ENCODE measurements around the gene PLAC9. TPM values are rescaled to one million over a fixed set of nuclear protein-coding genes. Genes with fewer than 3 reads are reported as not detected.

PLAC9 gene
- total RNA-seq, 5 donors from 2014 or later (not counting 1 experiment from before 2014, with no cell fraction given): not detected

DNA sequence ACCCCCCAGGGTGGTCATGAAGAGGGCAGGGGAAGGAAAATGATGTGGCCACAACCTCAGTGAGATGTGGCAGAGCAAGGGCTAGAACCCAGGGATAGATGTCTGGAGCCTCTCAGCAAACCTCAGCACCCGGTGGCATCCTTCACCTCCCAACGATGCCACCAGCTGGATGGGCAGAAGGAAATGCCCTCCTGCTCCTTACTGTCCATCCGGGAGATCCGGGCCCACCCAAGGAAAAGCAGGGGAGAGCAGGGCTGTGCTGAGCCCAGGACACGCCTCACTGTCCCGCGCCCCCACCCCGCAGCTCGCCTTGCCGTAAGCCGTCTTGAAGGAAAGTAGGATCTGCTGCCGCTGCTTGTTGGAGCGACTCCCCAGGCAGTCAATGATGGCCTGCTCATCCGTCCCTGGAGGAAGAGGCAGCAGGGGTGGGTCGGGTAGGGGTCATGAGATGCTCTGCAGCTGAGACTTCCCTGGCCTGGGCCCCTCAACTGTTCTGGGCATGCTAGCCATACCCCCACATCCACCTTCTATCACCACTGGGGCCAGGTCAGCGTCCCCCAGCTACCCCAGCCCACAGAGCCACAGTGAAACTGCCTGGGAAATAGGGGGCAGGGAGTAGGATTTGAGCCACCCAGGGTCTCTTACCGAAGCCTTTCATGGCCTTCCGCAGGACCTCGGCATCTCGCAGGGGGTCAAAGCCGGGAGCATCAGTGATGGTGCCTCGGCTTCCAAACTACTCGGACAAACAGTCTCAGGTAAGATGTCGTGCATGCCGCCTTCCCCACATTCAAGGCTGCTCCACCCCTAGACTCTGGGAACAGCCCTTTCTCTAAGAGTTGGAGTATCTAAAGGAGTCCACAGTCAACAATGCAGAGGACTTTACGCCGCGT, 34.3 kb downstream of the PLAC9 start:
- WGBS (ENCODE audit: insufficient coverage): 94% methylated on average over 19 of the region's 28 CpGs
- H3K27me3 Mint-ChIP-seq: no peaks in the 10 kb centered on the region
- CTCF ChIA-PET: no interaction called here
- peaks cover 41% of the 10 kb centered on the region for H3K36me3 Mint-ChIP-seq
- no peak overlapping the region for H3K4me3 ChIP-seq (ENCODE audit: control insufficient read depth in 1 of 2, extremely low read depth in 1 of 2, low read length in 1 of 2)
- POLR2A ChIA-PET: no interaction called here
- no peak overlapping the region for H3K27ac ChIP-seq (ENCODE audit: low read length)
- H3K4me3 Mint-ChIP-seq: no peak overlapping the region
- peaks cover 0 to 11% of the 10 kb centered on the region in 2 experiments for H3K4me1 ChIP-seq (ENCODE audit: control insufficient read depth in 1 of 2, extremely low read depth in 1 of 2, insufficient read depth in 2 of 2, low read length in 2 of 2)
- DNase-seq (no peak), ATAC-seq (replicated peaks in 1 of 4) (no peak)
- peaks cover 6 to 18% (median 10%) of the 10 kb centered on the region in 3 donors for H3K4me1 Mint-ChIP-seq
- H3K27me3 ChIP-seq (replicated peaks in 1 of 2; ENCODE audit: control insufficient read depth in 2 of 2, extremely low read depth in 1 of 2, insufficient read depth in 2 of 2, low read length in 1 of 2): no peaks in the 10 kb centered on the region
- H3K9me3 ChIP-seq: no peaks in the 10 kb centered on the region
- no peaks in the 10 kb centered on the region for H3K9me3 Mint-ChIP-seq
- no peak overlapping the region for H3K27ac Mint-ChIP-seq
- H3K36me3 ChIP-seq (ENCODE audit: control insufficient read depth in 2 of 2, extremely low read depth in 1 of 2, insufficient read depth in 1 of 2, low read length in 1 of 2): peaks cover 22 to 98% of the 10 kb centered on the region in 2 donors

DNA sequence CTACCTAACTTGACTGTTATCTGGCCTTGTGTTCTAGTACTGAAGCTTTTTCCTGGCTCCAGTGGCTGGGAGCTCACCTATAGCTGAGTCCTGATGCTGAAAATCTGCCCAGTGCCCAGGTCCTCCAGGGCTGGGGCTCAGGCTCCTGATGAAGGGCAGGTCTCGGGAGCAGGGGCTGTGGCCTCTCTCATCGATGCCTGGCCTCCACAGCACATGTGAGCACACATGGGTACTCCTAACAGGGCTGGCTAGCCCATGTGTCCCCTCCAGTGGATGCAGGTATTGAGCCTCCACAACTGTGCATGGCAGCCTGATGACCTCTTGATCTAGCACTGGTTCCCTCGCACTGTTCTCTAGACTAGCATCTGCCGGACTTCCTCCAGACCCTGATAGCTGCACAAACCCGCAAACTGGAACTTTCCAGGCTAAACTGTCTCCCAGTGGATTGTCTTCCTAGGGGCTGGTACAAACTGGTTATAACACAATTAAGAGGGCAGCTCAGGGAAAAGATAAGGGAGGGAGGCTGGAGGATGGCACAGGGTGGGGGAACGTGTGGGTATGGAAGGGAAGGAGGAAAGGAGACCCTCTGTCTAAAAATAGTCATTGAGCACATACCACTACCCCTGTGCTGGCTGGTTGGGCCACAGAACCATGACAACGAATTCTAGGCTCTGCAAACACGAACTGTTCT, 35.1 kb downstream of the PLAC9 start:
- peaks cover 0 to 14% of the 10 kb centered on the region in 2 experiments for H3K4me1 ChIP-seq (ENCODE audit: control insufficient read depth in 1 of 2, extremely low read depth in 1 of 2, insufficient read depth in 2 of 2, low read length in 2 of 2)
- ATAC-seq (replicated peaks in 1 of 4): no peak
- H3K4me1 Mint-ChIP-seq: peaks cover 6 to 18% (median 11%) of the 10 kb centered on the region in 3 donors
- no peaks in the 10 kb centered on the region for H3K9me3 Mint-ChIP-seq
- H3K27me3 Mint-ChIP-seq: no peaks in the 10 kb centered on the region
- H3K9me3 ChIP-seq: no peaks in the 10 kb centered on the region
- peaks cover 40% of the 10 kb centered on the region for H3K36me3 Mint-ChIP-seq
- peaks cover 22 to 98% of the 10 kb centered on the region in 2 donors for H3K36me3 ChIP-seq (ENCODE audit: control insufficient read depth in 2 of 2, extremely low read depth in 1 of 2, insufficient read depth in 1 of 2, low read length in 1 of 2)
- no peak overlapping the region for H3K4me3 ChIP-seq (ENCODE audit: control insufficient read depth in 1 of 2, extremely low read depth in 1 of 2, low read length in 1 of 2)
- WGBS (ENCODE audit: insufficient coverage): 94% methylated on average over 7 of the region's 8 CpGs
- H3K27me3 ChIP-seq (replicated peaks in 1 of 2; ENCODE audit: control insufficient read depth in 2 of 2, extremely low read depth in 1 of 2, insufficient read depth in 2 of 2, low read length in 1 of 2): no peaks in the 10 kb centered on the region
- H3K27ac ChIP-seq (ENCODE audit: low read length): no peak overlapping the region
- H3K27ac Mint-ChIP-seq: peak overlapping the region; percentile 1 to 17
- DNase-seq: no peak
- POLR2A ChIA-PET: no interaction called here
- CTCF ChIA-PET: interaction anchor here in 1 of 2 donors (1.2 kb wide), 1 partner anchor 36 kb away, joined by 3 read pairs; no protein-coding TSS in a partner anchor
- no peak overlapping the region for H3K4me3 Mint-ChIP-seq

DNA sequence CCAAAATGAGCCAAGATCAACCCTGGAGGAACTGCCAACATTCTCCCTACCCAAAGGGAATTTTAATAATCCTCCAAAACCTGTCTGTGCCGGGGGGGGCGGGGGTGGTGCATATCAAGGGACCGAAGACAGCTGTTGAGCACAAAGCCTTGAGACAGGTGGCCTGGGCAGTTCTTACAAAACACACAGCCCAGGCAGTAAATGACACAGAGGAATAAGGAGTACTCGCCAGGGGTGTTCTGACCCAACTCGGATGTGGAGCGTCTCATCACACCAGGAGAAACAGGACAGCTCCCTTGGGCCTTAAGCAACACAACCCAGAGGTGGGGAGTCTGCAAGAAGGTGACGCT, 35.6 kb downstream of the PLAC9 start:
- H3K27me3 Mint-ChIP-seq: no peaks in the 10 kb centered on the region
- peak overlapping the region in 1 of 2 donors; percentile 17 for H3K27ac Mint-ChIP-seq
- DNase-seq (no peak), ATAC-seq (replicated peaks in 1 of 4) (no peak)
- H3K27me3 ChIP-seq (replicated peaks in 1 of 2; ENCODE audit: control insufficient read depth in 2 of 2, extremely low read depth in 1 of 2, insufficient read depth in 2 of 2, low read length in 1 of 2): no peaks in the 10 kb centered on the region
- H3K27ac ChIP-seq (ENCODE audit: low read length): no peak overlapping the region
- peaks cover 6 to 18% (median 13%) of the 10 kb centered on the region in 3 donors for H3K4me1 Mint-ChIP-seq
- H3K9me3 ChIP-seq: no peaks in the 10 kb centered on the region
- no peak overlapping the region for H3K4me3 Mint-ChIP-seq
- peaks cover 36% of the 10 kb centered on the region for H3K36me3 Mint-ChIP-seq
- H3K4me3 ChIP-seq (ENCODE audit: control insufficient read depth in 1 of 2, extremely low read depth in 1 of 2, low read length in 1 of 2): no peak overlapping the region
- WGBS (ENCODE audit: insufficient coverage): 100% methylated on average over 5 of the region's 7 CpGs
- POLR2A ChIA-PET: no interaction called here
- H3K9me3 Mint-ChIP-seq: no peaks in the 10 kb centered on the region
- H3K4me1 ChIP-seq (ENCODE audit: control insufficient read depth in 1 of 2, extremely low read depth in 1 of 2, insufficient read depth in 2 of 2, low read length in 2 of 2): peaks cover 0 to 20% of the 10 kb centered on the region in 2 experiments
- peaks cover 21 to 98% of the 10 kb centered on the region in 2 donors for H3K36me3 ChIP-seq (ENCODE audit: control insufficient read depth in 2 of 2, extremely low read depth in 1 of 2, insufficient read depth in 1 of 2, low read length in 1 of 2)
- CTCF ChIA-PET: interaction anchor here in 1 of 2 donors (1.2 kb wide), 1 partner anchor 35 kb away, joined by 3 read pairs; no protein-coding TSS in a partner anchor

DNA sequence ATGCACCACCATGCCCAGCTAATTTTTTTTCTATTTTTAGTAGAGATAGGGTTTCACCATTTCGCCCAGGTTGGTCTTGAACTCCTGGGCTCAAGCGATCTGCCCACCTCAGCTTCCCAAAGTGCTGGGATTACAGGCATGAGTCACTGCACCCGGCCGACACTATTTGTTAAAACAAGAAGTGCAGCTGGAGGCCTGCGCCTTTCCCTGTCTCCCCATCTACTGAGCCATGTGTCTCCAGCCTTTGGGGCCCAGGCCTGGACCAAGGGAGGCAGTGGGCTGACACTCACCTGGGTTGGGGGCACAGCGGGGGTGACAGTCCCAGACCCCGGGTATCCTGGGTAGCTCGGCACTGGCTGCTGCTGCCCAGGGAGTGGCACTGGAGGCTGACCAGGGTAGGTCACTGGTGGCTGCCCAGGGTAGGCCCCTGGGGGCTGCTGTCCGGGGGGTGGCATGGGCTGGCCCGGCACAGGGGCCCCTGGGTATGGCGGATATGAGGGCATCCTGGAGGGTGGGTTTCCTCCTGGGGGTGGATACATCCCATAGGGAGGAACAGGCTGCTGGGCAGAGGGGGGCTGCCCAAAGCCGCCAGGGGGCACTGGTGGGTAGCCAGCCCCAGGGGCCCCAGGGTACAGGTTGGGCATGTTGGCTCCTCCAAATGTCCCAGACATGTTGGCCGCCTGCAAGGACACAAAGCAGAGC, 36.3 kb downstream of the PLAC9 start:
- Histone ChIP-seq H3K4me1 (ENCODE audit: control insufficient read depth in 1 of 2, extremely low read depth in 1 of 2, insufficient read depth in 2 of 2, low read length in 2 of 2) (peaks cover 0 to 27% of the 10 kb centered on the region in 2 experiments), H3K36me3 (ENCODE audit: control insufficient read depth in 2 of 2, extremely low read depth in 1 of 2, insufficient read depth in 1 of 2, low read length in 1 of 2) (peaks cover 20 to 98% of the 10 kb centered on the region in 2 donors), H3K27me3 (replicated peaks in 1 of 2; ENCODE audit: control insufficient read depth in 2 of 2, extremely low read depth in 1 of 2, insufficient read depth in 2 of 2, low read length in 1 of 2) (no peaks in the 10 kb centered on the region), H3K27ac (ENCODE audit: low read length) (no peak overlapping the region), H3K4me3 (ENCODE audit: control insufficient read depth in 1 of 2, extremely low read depth in 1 of 2, low read length in 1 of 2) (no peak overlapping the region), H3K9me3 (no peaks in the 10 kb centered on the region)
- Mint-ChIP-seq H3K36me3 (peaks cover 30% of the 10 kb centered on the region), H3K4me3 (no peak overlapping the region), H3K4me1 (peaks cover 9 to 18% (median 18%) of the 10 kb centered on the region in 3 donors), H3K27me3 (no peaks in the 10 kb centered on the region), H3K27ac (no peak overlapping the region), H3K9me3 (no peaks in the 10 kb centered on the region)
- peak in 10 of 35 experiments; percentile 5 to 46 (median 19) for DNase-seq
- 94% methylated on average over 11 of the region's 13 CpGs for WGBS (ENCODE audit: insufficient coverage)
- ChIA-PET POLR2A (no interaction called here), CTCF (interaction anchor here in 1 of 2 donors (1.2 kb wide), 1 partner anchor 35 kb away, joined by 3 read pairs; no protein-coding TSS in a partner anchor)
- peak in 3 of 4 experiments; percentile 20 to 45 (median 38) for ATAC-seq (replicated peaks in 1 of 4)

DNA sequence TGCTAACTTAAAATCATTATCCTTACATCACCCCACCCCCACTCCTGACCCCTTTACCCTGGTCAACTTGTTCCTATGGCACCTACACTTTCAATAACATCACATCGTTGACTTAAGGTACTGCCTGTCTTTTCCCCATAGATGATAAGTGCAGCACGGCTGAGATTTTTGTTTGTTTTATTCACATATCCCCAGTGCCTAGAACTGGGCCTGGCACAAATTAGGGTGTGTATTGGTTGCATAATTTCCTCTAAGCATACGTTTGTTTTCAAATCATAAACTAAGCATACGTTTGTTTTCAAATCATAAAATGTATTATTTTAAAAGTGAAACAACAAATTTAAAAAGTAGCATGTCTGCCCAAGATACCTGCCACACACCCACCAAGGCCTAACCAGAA, 37.5 kb downstream of the PLAC9 start:
- Mint-ChIP-seq H3K4me1 (peaks cover 9 to 18% (median 18%) of the 10 kb centered on the region in 3 donors), H3K4me3 (no peak overlapping the region), H3K9me3 (no peaks in the 10 kb centered on the region), H3K27ac (peak overlapping the region in 1 of 2 donors; percentile 41), H3K36me3 (peaks cover 24% of the 10 kb centered on the region), H3K27me3 (no peaks in the 10 kb centered on the region)
- no peaks in the 10 kb centered on the region for H3K9me3 ChIP-seq
- ChIA-PET POLR2A (no interaction called here), CTCF (no interaction called here)
- peaks cover 17 to 91% of the 10 kb centered on the region in 2 donors for H3K36me3 ChIP-seq (ENCODE audit: control insufficient read depth in 2 of 2, extremely low read depth in 1 of 2, insufficient read depth in 1 of 2, low read length in 1 of 2)
- H3K4me1 ChIP-seq (ENCODE audit: control insufficient read depth in 1 of 2, extremely low read depth in 1 of 2, insufficient read depth in 2 of 2, low read length in 2 of 2): peaks cover 0 to 30% of the 10 kb centered on the region in 2 experiments
- no peak for ATAC-seq (replicated peaks in 1 of 4)
- H3K4me3 ChIP-seq (ENCODE audit: control insufficient read depth in 1 of 2, extremely low read depth in 1 of 2, low read length in 1 of 2): no peak overlapping the region
- no peak overlapping the region for H3K27ac ChIP-seq (ENCODE audit: low read length)
- no peaks in the 10 kb centered on the region for H3K27me3 ChIP-seq (replicated peaks in 1 of 2; ENCODE audit: control insufficient read depth in 2 of 2, extremely low read depth in 1 of 2, insufficient read depth in 2 of 2, low read length in 1 of 2)
- DNase-seq: no peak
- no CpG with 5 or more reads among the region's 4 CpGs for WGBS (ENCODE audit: insufficient coverage)

DNA sequence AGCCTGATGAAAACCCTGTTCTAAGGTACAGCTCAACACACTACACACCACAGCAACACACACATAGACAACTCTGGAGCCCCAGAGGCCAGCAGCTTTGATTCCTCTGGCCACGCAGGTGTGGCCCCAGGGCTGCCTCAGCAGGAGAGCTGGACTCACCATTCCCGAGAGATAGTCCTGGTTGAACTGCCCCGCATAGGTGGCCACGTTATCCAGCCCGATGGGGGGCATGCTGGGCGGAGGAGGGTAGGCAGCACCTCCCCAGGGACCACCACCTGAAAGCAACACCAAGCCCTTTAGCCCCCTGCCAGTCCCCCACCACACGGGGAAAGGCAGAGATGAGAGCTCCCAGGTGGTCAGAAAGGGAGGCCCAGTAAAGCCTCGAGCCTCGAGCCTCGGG, 38.1 kb downstream of the PLAC9 start:
- CTCF ChIA-PET: no interaction called here
- Mint-ChIP-seq H3K27ac (peak overlapping the region in 1 of 2 donors; percentile 28), H3K27me3 (no peaks in the 10 kb centered on the region), H3K9me3 (no peaks in the 10 kb centered on the region), H3K4me3 (no peak overlapping the region), H3K36me3 (peaks cover 21% of the 10 kb centered on the region), H3K4me1 (peaks cover 9 to 24% (median 20%) of the 10 kb centered on the region in 3 donors)
- no peak overlapping the region for H3K4me3 ChIP-seq (ENCODE audit: control insufficient read depth in 1 of 2, extremely low read depth in 1 of 2, low read length in 1 of 2)
- POLR2A ChIA-PET: no interaction called here
- H3K9me3 ChIP-seq: no peaks in the 10 kb centered on the region
- H3K27ac ChIP-seq (ENCODE audit: low read length): no peak overlapping the region
- 100% methylated on average over 6 of the region's 10 CpGs for WGBS (ENCODE audit: insufficient coverage)
- peaks cover 0 to 30% of the 10 kb centered on the region in 2 experiments for H3K4me1 ChIP-seq (ENCODE audit: control insufficient read depth in 1 of 2, extremely low read depth in 1 of 2, insufficient read depth in 2 of 2, low read length in 2 of 2)
- H3K27me3 ChIP-seq (replicated peaks in 1 of 2; ENCODE audit: control insufficient read depth in 2 of 2, extremely low read depth in 1 of 2, insufficient read depth in 2 of 2, low read length in 1 of 2): no peaks in the 10 kb centered on the region
- ATAC-seq (replicated peaks in 1 of 4) (no peak), DNase-seq (no peak)
- peaks cover 17 to 85% of the 10 kb centered on the region in 2 donors for H3K36me3 ChIP-seq (ENCODE audit: control insufficient read depth in 2 of 2, extremely low read depth in 1 of 2, insufficient read depth in 1 of 2, low read length in 1 of 2)
